ENCODE data around the gene HINT3.
"Not testable (repeated sequence)": the region's sequence is repeated elsewhere in the genome, so short reads cannot be mapped to it uniquely, and the experiment has no call there.

Gene HINT3

GRCh38 chr6:126010040-126010439 lies 53.5 kb downstream of the HINT3 start:
- DNase-seq, result no peak

- DNase-seq, result no peak
Measured at GRCh38 chr6:126015863-126016262, 59.3 kb downstream of the HINT3 start.

- no peak for DNase-seq
Measured at GRCh38 chr6:126016591-126016990, 60.0 kb downstream of the HINT3 start.

- no peak for DNase-seq
Measured at GRCh38 chr6:126017668-126018067, 61.1 kb downstream of the HINT3 start.

GRCh38 chr6:126020305-126021050 lies 63.9 kb downstream of the HINT3 start:
- no peak for DNase-seq

GRCh38 chr6:126023474-126023873 lies 66.9 kb downstream of the HINT3 start:
- DNase-seq, result not testable (repeated sequence)

- DNase-seq, result no peak
Measured at GRCh38 chr6:126026001-126026400, 69.4 kb downstream of the HINT3 start.

GRCh38 chr6:126027601-126028000 lies 71.0 kb downstream of the HINT3 start:
- DNase-seq, result no peak

All from GF-D8 (cell line).